ENCODE results near the gene SERPINB10. TPM values are rescaled to one million over a fixed set of nuclear protein-coding genes. Genes with fewer than 3 reads are reported as not detected.
A peak's percentile ranks its signal among the peaks of the same experiment; 100 is the strongest.
"Not testable (repeated sequence)": the region's sequence is repeated elsewhere in the genome, so short reads cannot be mapped to it uniquely, and the experiment has no call there.

Gene SERPINB10
- total RNA-seq, 1 experiment from 2014 or later, result not detected

DNA sequence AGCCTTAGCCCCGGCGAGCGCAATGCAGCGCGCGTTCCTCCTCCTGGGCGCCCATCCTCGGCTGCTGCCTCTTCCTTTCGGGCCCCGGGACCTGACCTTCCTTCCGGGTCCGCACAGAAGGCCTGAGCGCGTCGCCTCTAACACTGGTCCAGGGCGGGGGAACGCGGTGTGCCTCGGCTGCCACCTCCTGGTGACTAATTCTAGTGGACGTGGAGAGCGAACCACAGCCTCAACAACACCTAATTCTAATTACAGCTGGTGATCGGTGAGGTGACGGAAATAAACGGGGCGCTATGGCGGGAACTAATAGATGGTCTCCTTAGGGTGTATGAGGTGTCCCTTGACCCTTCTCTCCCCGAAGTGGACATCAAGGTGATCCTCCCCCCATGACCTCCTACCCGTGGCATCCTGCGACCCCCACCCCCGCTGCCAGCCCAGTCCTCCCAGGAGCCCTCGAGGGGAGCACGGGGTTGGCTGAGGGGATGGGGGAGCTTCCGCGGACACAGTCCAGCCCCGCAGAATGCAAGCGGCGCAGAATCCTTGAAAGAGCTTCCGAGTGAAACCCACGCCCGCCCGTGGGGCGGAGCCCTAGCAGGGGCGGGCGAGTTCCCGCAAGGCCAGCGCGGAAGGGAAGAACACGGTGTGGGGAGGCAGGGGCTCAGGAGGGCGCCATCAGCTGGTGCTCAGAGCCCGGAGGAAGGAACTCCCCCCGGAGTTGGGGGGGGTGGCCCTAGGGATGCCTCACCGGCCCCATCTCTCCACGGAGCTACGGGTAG, 28.6 kb downstream of the SERPINB10 start:
- Histone ChIP-seq H3K27me3 (ENCODE audit: low read length) (no peaks in the 10 kb centered on the region), H3K36me3 (ENCODE audit: low read depth, low read length) (no peaks in the 10 kb centered on the region), H3K79me2 (ENCODE audit: low read length) (no peaks in the 10 kb centered on the region), H3K27ac (ENCODE audit: low read length) (no peak overlapping the region), H3K9me2 (replicated peaks; ENCODE audit: low read length) (no peaks in the 10 kb centered on the region), H4K20me1 (ENCODE audit: low read length) (no peaks in the 10 kb centered on the region), H3F3A (ENCODE audit: low read length, unreplicated experiment) (no peaks in the 10 kb centered on the region), H2AFZ (ENCODE audit: low read length) (peak overlapping the region; percentile 99), H3K9ac (ENCODE audit: low read length) (0 out of 2 replicates have a peak overlapping the region, but pooled peaks have one; percentile 25), H3K9me3 (ENCODE audit: low read length) (no peaks in the 10 kb centered on the region), H3K4me1 (ENCODE audit: insufficient read depth, low read length) (no peaks in the 10 kb centered on the region), H3K4me2 (ENCODE audit: low read length) (peak overlapping the region; percentile 98), H3K4me3 (ENCODE audit: low read length) (peak overlapping the region; percentile 82)
- intact Hi-C loops (cut with micrococcal nuclease), result loop anchor here (1.0 to 5.0 kb wide), 5 partner anchors 43 to 418 kb away; partner anchors contain the start of gene SERPINB2
- no TSS peak for BruUV-seq (replicated peaks)
- DNase-seq (peak; percentile 74), ATAC-seq (peak; percentile 99)
- ChIA-PET CTCF (interaction anchor here (1.4 kb wide), 1 partner anchor 194 kb away, joined by 4 read pairs; no protein-coding TSS in a partner anchor), POLR2A (ENCODE audit: unreplicated experiment) (interaction anchor here (0.7 kb wide), 1 partner anchor 16 kb away, joined by 3 read pairs; no protein-coding TSS in a partner anchor)
- TF ChIP-seq CTCF (conservative IDR thresholded peaks at IDR 0.05; ENCODE audit: low read depth, low read length) (peak; percentile 79), EZH2 (IDR thresholded peaks at IDR 0.05; ENCODE audit: low read length, unreplicated experiment) (no peak)

- Histone ChIP-seq H3K9me2 (replicated peaks; ENCODE audit: low read length) (no peaks in the 10 kb centered on the region), H4K20me1 (ENCODE audit: low read length) (no peaks in the 10 kb centered on the region), H3K9me3 (ENCODE audit: low read length) (no peaks in the 10 kb centered on the region), H3K27ac (ENCODE audit: low read length) (no peak overlapping the region), H3K4me2 (ENCODE audit: low read length) (peak overlapping the region; percentile 98), H3K4me3 (ENCODE audit: low read length) (peak overlapping the region; percentile 82), H3K4me1 (ENCODE audit: insufficient read depth, low read length) (no peaks in the 10 kb centered on the region), H3K79me2 (ENCODE audit: low read length) (no peaks in the 10 kb centered on the region), H3K9ac (ENCODE audit: low read length) (no peak overlapping the region), H3K36me3 (ENCODE audit: low read depth, low read length) (no peaks in the 10 kb centered on the region), H3K27me3 (ENCODE audit: low read length) (no peaks in the 10 kb centered on the region), H3F3A (ENCODE audit: low read length, unreplicated experiment) (no peaks in the 10 kb centered on the region), H2AFZ (ENCODE audit: low read length) (peak overlapping the region; percentile 99)
- CTCF ChIA-PET, result no interaction called here
- POLR2A ChIA-PET (ENCODE audit: unreplicated experiment), result no interaction called here
- no peak for TF ChIP-seq EZH2phosphoT487 (IDR thresholded peaks at IDR 0.05; ENCODE audit: borderline replicate concordance, low read length)
- no peak for TF ChIP-seq EZH2 (IDR thresholded peaks at IDR 0.05; ENCODE audit: low read length, unreplicated experiment)
- TF ChIP-seq CTCF (conservative IDR thresholded peaks at IDR 0.05; ENCODE audit: low read depth, low read length), result no peak
- ATAC-seq, result no peak
- intact Hi-C loops (cut with micrococcal nuclease), result loop anchor here (1.0 to 5.0 kb wide), 5 partner anchors 42 to 418 kb away; partner anchors contain the start of gene SERPINB2
- BruUV-seq (replicated peaks), result no TSS peak
- no peak for DNase-seq
These were observed 29.2 kb downstream of the SERPINB10 start for GRCh38 chr18:63936932-63937393.

GRCh38 chr18:63940008-63940407, 32.2 kb downstream of the SERPINB10 start:
- no peaks in the 10 kb centered on the region for H3K79me2 ChIP-seq (ENCODE audit: low read length)
- ATAC-seq (no peak), DNase-seq (no peak)
- H3K36me3 ChIP-seq (ENCODE audit: low read depth, low read length), result no peaks in the 10 kb centered on the region
- H3K27me3 ChIP-seq (ENCODE audit: low read length), result no peaks in the 10 kb centered on the region
- no peak for TF ChIP-seq CTCF (conservative IDR thresholded peaks at IDR 0.05; ENCODE audit: low read depth, low read length)
- no peak for TF ChIP-seq EZH2phosphoT487 (IDR thresholded peaks at IDR 0.05; ENCODE audit: borderline replicate concordance, low read length)
- TF ChIP-seq EZH2 (IDR thresholded peaks at IDR 0.05; ENCODE audit: low read length, unreplicated experiment), result no peak
- ChIA-PET CTCF (no interaction called here), POLR2A (ENCODE audit: unreplicated experiment) (no interaction called here)
- no peaks in the 10 kb centered on the region for H3K9me2 ChIP-seq (replicated peaks; ENCODE audit: low read length)
- H3K4me1 ChIP-seq (ENCODE audit: insufficient read depth, low read length), result no peaks in the 10 kb centered on the region
- no peak overlapping the region for H3K4me3 ChIP-seq (ENCODE audit: low read length)
- no peaks in the 10 kb centered on the region for H4K20me1 ChIP-seq (ENCODE audit: low read length)
- no peak overlapping the region for H3K4me2 ChIP-seq (ENCODE audit: low read length)
- H3K9ac ChIP-seq (ENCODE audit: low read length), result no peak overlapping the region
- no peaks in the 10 kb centered on the region for H3F3A ChIP-seq (ENCODE audit: low read length, unreplicated experiment)
- intact Hi-C loops (cut with micrococcal nuclease), result no loop called here
- no TSS peak for BruUV-seq (replicated peaks)
- H2AFZ ChIP-seq (ENCODE audit: low read length), result no peak overlapping the region
- no peak overlapping the region for H3K27ac ChIP-seq (ENCODE audit: low read length)
- H3K9me3 ChIP-seq (ENCODE audit: low read length), result no peaks in the 10 kb centered on the region

- H3K9me2 ChIP-seq (replicated peaks; ENCODE audit: low read length); H2AFZ ChIP-seq (ENCODE audit: low read length); DNase-seq; ATAC-seq; POLR2A ChIA-PET (ENCODE audit: unreplicated experiment); H3K4me2 ChIP-seq (ENCODE audit: low read length); H3K9ac ChIP-seq (ENCODE audit: low read length); intact Hi-C loops (cut with micrococcal nuclease); H3K27me3 ChIP-seq (ENCODE audit: low read length); H3K36me3 ChIP-seq (ENCODE audit: low read depth, low read length); H3F3A ChIP-seq (ENCODE audit: low read length, unreplicated experiment); H3K79me2 ChIP-seq (ENCODE audit: low read length); H3K27ac ChIP-seq (ENCODE audit: low read length); CTCF ChIA-PET; H4K20me1 ChIP-seq (ENCODE audit: low read length); BruUV-seq (replicated peaks); H3K4me3 ChIP-seq (ENCODE audit: low read length); H3K9me3 ChIP-seq (ENCODE audit: low read length); H3K4me1 ChIP-seq (ENCODE audit: insufficient read depth, low read length): not testable (repeated sequence)
These were observed 32.8 kb downstream of the SERPINB10 start for GRCh38 chr18:63940543-63941050.
